Activated naive CD4-positive, alpha-beta T cell treated with anti-CD3 and anti-CD28 coated beads for 36 hours (primary cell): Measurements from ENCODE around the gene MYL3. TPM values are rescaled to one million over a fixed set of nuclear protein-coding genes. Genes with fewer than 3 reads are reported as not detected.
"Not testable (repeated sequence)": the region's sequence is repeated elsewhere in the genome, so short reads cannot be mapped to it uniquely, and the experiment has no call there.

Source experiments
- CTCF ChIA-PET: fragments of 350-600 bp; sonication (Branson Sonifier 250); formaldehyde crosslinking; loops from one replicate; lab custom pipeline; 2021; ENCODE audit warnings: antibody characterized with exemption; lab: Charles Lee
- DNase-seq: peaks from one replicate; pipeline ENCODE4 v3.0.0-alpha.2; 2020
- H3K27ac Mint-ChIP-seq: one replicate; pipeline ENCODE4 v1.8.0; 2021; ENCODE audit warnings: mild to moderate bottlenecking, mixed read lengths
- H3K27me3 Mint-ChIP-seq: one replicate; pipeline ENCODE4 v1.8.0; 2021; ENCODE audit warnings: low read depth, mixed read lengths
- H3K36me3 Mint-ChIP-seq: one replicate; pipeline ENCODE4 v1.8.0; 2021; ENCODE audit warnings: low read depth, mixed read lengths
- H3K4me1 Mint-ChIP-seq: one replicate; pipeline ENCODE4 v1.8.0; 2021; ENCODE audit warnings: low read depth, mixed read lengths
- H3K4me3 Mint-ChIP-seq: one replicate; pipeline ENCODE4 v1.8.0; 2021; ENCODE audit warnings: mild to moderate bottlenecking, moderate library complexity, mixed read lengths
- H3K9me3 Mint-ChIP-seq: one replicate; pipeline ENCODE4 v1.8.0; 2021; ENCODE audit warnings: mixed read lengths
- intact Hi-C: fragments of 100-400 bp; cut with micrococcal nuclease; formaldehyde crosslinking; loops from one replicate; pipeline ENCODE4 v1.15.1; 2023
- total RNA-seq, 2 experiments: library from RNA; stranded (reverse); gene quantifications; one replicate each; pipeline ENCODE4 v1.2.3, GENCODE V29; 2021

Gene MYL3
- total RNA-seq = not detected

DNA sequence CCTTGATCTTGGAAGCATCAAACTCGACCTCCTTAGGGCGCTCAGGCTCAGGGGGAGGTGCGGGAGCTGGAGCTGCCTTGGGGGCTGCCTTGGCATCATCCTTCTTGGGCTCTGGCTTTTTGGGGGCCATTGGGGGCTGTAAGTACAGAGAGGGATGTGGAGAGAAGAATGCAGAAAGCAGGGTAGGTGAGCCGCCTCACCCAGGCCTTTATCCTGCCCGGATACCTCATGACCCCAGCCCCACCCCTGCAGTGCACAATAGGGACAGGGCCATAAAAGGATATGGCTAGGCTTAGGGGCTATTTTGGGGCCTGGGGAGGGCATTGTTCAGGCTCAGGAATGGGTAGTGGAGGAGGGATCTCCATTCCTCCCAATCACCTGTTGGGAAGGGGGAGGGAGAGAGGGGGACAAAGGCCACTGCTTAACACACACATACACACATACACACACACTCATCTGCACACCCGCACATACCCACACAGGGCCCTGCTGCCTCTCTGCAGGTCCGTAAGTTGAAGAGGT lies at the start of gene MYL3:
TSS of gene MYL3 (minus strand) at position 184 of the 522 bp plus-strand sequence. CDS start at position 130, 54 bp downstream.
- no peaks in the 10 kb centered on the region for H3K27me3 Mint-ChIP-seq
- no peak for DNase-seq
- H3K4me3 Mint-ChIP-seq = no peak within 1 kb of the TSS
- H3K4me1 Mint-ChIP-seq = no peaks in the 10 kb centered on the region
- intact Hi-C loops = no loop called here
- H3K36me3 Mint-ChIP-seq = no peaks in the 10 kb centered on the region
- CTCF ChIA-PET = interaction anchor here (1.4 to 1.5 kb wide), 2 partner anchors 32 to 46 kb away, joined by 5 to 6 read pairs; no protein-coding TSS in a partner anchor
- no peak within 1 kb of the TSS for H3K27ac Mint-ChIP-seq
- no peaks in the 10 kb centered on the region for H3K9me3 Mint-ChIP-seq

DNA sequence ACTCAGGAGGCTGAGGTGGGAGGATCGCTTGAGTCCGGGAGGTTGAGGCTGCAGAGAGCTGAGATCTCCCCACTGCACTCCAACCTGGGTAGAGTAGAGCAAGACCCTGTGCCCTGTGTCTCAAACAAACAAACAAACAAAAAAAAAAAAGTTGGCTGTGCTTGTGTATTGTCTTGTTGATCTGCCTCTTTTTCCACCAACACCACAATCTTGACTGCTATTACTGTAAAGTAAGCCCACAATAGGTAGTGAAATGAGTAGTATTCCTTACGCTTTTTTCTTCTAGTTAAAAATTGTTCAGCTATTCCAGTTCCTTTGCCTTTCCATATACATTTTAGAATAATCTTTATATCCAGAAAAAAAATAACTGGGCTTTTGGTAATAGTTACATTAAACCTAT lies 49.7 kb upstream of the MYL3 start:
- DNase-seq = no peak
- intact Hi-C loops = no loop called here
- Mint-ChIP-seq H3K36me3 (peaks cover 3% of the 10 kb centered on the region), H3K9me3 (no peaks in the 10 kb centered on the region), H3K27ac (no peak overlapping the region), H3K4me3 (no peak overlapping the region), H3K4me1 (peaks cover 17% of the 10 kb centered on the region), H3K27me3 (no peaks in the 10 kb centered on the region)
- CTCF ChIA-PET = interaction anchor here (0.7 to 2.8 kb wide), 8 partner anchors 8 to 207 kb away, joined by 3 to 12 read pairs (median 5); no protein-coding TSS in a partner anchor

DNA sequence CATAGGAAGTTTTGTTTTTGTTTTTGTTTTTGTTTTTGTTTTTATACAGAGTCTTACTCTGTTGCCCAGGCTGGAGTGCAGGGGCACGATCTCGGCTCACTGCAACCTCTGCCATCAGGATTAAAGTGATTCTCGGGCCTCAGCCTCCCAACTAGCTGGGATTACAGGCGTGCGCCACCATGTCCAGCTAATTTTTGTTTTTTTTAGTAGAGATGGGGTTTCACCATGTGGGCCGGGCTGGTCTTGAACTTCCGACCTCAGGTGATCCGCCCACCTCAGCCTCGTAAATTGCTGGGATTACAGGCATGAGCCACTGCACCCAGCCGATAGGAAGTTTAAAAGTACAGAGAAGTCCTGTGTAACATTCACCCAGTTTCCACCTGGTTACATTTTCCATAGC lies 47.7 kb upstream of the MYL3 start:
- DNase-seq = not testable (repeated sequence)

DNA sequence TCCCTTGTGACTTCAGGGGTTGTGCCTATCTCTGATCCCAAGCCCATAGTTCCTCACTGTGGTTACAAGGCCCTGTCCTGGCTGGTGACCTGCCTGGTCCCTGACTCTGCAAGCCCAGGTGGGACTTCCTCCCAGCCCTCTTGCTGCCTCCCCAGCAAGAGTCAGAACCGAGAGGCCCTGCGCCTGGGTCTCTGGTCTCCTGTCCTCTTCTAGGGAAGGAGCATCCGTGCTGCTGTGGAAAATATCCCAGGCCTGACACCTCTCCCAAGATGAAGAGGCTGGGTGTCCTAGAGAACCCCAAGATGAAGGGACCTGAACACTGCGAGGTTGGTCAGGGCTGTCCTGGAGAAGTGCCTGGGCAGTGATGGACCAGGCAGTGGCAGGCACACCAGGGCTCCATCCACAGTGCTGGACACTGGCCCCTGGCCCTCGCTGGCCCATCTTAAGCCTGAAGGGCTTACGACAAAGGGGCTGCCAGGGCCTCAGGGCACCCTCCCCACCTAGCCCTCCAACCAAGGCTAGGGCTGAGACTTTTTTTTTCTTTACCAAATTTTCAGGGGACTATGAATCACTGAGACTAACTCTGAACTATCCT lies 47.0 kb upstream of the MYL3 start:
- intact Hi-C loops = no loop called here
- no peaks in the 10 kb centered on the region for H3K27me3 Mint-ChIP-seq

More for the DNA sequence above, 47.7 kb upstream of the MYL3 start:
- H3K27me3 Mint-ChIP-seq, intact Hi-C loops, H3K27ac Mint-ChIP-seq, H3K4me3 Mint-ChIP-seq, H3K36me3 Mint-ChIP-seq, H3K9me3 Mint-ChIP-seq: not testable (repeated sequence)
- H3K4me1 Mint-ChIP-seq = peaks cover 17% of the 10 kb centered on the region
- CTCF ChIA-PET = interaction anchor here (1.2 kb wide), 1 partner anchor 12 kb away, joined by 6 read pairs; no protein-coding TSS in a partner anchor

DNA sequence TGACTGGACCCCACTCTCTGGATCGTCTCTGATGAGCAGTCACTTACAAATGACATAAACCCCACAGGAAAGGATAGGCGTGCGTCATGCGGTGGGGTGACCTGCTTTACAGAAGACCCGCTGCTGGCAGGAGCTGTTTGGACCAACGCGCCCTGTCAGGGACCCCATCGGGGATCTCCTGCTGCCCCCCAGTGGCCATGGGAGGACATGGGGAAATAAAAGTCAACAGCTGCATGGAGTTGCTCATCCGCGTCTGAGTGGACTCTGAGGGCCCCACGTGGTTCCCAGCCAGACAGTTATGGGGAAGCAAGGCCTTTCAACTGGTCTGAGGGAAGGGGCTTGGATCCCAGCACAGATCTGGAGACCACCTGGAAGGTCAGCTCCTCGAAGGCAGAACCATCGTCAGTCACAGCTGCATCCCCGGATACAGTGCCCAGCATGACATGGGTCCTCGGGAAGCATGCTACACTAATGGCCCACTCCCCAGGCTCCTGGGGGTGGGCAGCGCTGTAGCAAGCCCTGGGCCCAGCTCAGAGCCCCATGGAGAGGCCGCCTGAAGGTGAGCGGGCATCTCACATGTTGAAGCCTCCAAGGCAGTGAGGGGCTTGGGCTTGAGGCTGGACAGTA lies 46.4 kb upstream of the MYL3 start:
- no peak overlapping the region for H3K4me3 Mint-ChIP-seq
- intact Hi-C loops = loop anchor here (1.0 to 5.0 kb wide), 3 partner anchors 43 to 422 kb away; no protein-coding TSS in a partner anchor
- H3K9me3 Mint-ChIP-seq = no peaks in the 10 kb centered on the region
- H3K27ac Mint-ChIP-seq = no peak overlapping the region
- CTCF ChIA-PET = interaction anchor here (0.6 to 1.7 kb wide), 26 partner anchors 8 to 214 kb away, joined by 3 to 9 read pairs (median 4); partner anchors contain the start of genes MYL3 and PTH1R
- H3K36me3 Mint-ChIP-seq = no peaks in the 10 kb centered on the region
- peak; percentile 91 for DNase-seq
- no peaks in the 10 kb centered on the region for H3K27me3 Mint-ChIP-seq
- H3K4me1 Mint-ChIP-seq = peaks cover 10% of the 10 kb centered on the region

More for the DNA sequence above, 47.0 kb upstream of the MYL3 start:
- Mint-ChIP-seq H3K27ac (no peak overlapping the region), H3K4me1 (peaks cover 12% of the 10 kb centered on the region), H3K36me3 (no peaks in the 10 kb centered on the region), H3K9me3 (no peaks in the 10 kb centered on the region), H3K4me3 (no peak overlapping the region)
- CTCF ChIA-PET = interaction anchor here (0.6 to 1.7 kb wide), 23 partner anchors 8 to 214 kb away, joined by 3 to 9 read pairs (median 4); partner anchors contain the start of gene MYL3
- DNase-seq = no peak

DNA sequence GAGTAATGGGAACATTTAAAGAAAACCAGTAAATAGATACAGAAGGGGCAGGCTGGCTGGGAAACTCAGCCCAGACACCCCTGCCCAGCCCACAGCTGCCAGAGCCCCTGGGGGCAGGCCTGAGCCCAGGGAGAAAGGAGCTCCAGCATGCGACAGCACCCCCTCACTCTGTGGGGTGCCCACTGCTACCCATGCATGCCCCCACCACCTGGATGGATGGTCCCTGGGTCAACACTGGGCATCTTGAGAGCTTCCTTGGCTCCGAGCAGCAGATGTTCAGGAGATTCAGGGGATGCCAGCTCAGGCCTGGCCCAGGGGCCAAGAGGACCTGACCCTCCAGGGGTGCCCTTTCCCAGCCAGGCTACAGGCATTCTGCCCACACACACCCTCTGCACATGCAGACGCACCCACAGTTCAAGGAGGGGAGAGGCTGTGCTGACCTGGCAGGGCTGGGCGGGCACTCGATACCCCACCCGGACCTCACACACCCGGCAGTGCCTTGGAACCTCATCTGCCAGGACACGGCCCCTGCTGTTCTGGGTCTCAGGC lies 45.8 kb upstream of the MYL3 start:
- peaks cover 8% of the 10 kb centered on the region for H3K4me1 Mint-ChIP-seq
- intact Hi-C loops = loop anchor here (1.0 to 5.0 kb wide), 3 partner anchors 43 to 422 kb away; no protein-coding TSS in a partner anchor
- CTCF ChIA-PET = interaction anchor here (0.6 to 1.7 kb wide), 21 partner anchors 8 to 210 kb away, joined by 3 to 9 read pairs (median 4); partner anchors contain the start of genes MYL3 and PTH1R
- H3K27me3 Mint-ChIP-seq = no peaks in the 10 kb centered on the region
- no peak overlapping the region for H3K27ac Mint-ChIP-seq
- no peak for DNase-seq
- no peaks in the 10 kb centered on the region for H3K36me3 Mint-ChIP-seq
- no peaks in the 10 kb centered on the region for H3K9me3 Mint-ChIP-seq
- H3K4me3 Mint-ChIP-seq = no peak overlapping the region

DNA sequence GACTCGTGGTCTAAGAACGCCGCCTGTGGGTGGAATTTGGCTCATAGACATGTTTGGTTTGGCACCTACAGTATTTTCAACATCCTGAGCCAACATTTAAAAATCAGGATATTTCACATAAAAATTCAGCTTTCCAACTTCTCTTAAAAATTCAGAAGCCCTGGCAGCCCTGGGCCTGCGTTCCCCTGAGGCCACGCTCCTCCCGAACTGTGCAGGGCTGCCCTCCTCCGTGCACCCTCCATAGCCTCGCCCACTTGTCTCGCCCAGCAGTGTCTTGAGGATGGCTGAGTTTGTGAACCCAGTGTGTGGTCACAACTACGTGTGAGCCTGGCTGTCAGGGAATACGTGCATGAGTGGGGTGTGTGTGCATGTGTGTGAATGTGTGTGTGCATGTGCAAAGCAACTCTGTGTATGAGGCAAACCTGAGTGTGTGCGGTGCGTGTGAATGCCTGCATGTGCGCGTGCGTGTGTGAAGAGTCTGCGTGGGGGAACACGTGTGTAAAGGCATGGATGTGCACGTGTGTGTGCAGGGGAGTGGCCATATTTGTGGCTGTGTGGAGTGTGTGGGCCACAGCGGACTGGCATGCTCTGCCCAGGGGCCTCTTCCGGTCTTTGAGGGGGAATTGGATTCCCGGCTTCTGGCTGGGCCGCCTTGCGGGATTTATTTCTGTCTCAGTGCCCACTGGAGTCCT lies 45.2 kb upstream of the MYL3 start:
- H3K9me3 Mint-ChIP-seq = no peaks in the 10 kb centered on the region
- no peak overlapping the region for H3K27ac Mint-ChIP-seq
- peaks cover 4% of the 10 kb centered on the region for H3K4me1 Mint-ChIP-seq
- no peak for DNase-seq
- no peaks in the 10 kb centered on the region for H3K27me3 Mint-ChIP-seq
- CTCF ChIA-PET = interaction anchor here (0.8 to 1.7 kb wide), 7 partner anchors 7 to 207 kb away, joined by 3 to 9 read pairs (median 4); no protein-coding TSS in a partner anchor
- H3K4me3 Mint-ChIP-seq = no peak overlapping the region
- intact Hi-C loops = loop anchor here (5.0 kb wide), 1 partner anchor 421 kb away; no protein-coding TSS in a partner anchor
- no peaks in the 10 kb centered on the region for H3K36me3 Mint-ChIP-seq

DNA sequence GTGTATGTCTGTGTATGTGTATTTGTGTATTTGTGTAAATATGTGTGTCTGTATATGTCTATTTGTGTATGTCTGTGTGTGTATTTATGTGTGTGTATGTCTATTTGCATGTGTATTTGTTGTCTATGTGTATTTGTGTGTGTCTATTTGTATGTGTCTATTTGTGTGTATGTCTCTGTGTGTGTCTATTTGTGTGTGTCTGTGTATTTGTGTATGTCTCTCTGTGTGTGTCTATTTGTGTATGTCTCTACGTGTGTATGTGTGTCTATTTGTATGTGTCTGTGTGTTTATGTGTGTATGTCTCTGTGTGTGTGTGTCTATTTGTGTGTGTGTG lies 44.7 kb upstream of the MYL3 start:
- no peak for DNase-seq
- intact Hi-C loops = loop anchor here (5.0 kb wide), 1 partner anchor 421 kb away; no protein-coding TSS in a partner anchor
- CTCF ChIA-PET = no interaction called here
- Mint-ChIP-seq H3K4me1 (peaks cover 3% of the 10 kb centered on the region), H3K27ac (no peak overlapping the region), H3K4me3 (no peak overlapping the region), H3K36me3 (no peaks in the 10 kb centered on the region), H3K27me3 (no peaks in the 10 kb centered on the region), H3K9me3 (no peaks in the 10 kb centered on the region)

DNA sequence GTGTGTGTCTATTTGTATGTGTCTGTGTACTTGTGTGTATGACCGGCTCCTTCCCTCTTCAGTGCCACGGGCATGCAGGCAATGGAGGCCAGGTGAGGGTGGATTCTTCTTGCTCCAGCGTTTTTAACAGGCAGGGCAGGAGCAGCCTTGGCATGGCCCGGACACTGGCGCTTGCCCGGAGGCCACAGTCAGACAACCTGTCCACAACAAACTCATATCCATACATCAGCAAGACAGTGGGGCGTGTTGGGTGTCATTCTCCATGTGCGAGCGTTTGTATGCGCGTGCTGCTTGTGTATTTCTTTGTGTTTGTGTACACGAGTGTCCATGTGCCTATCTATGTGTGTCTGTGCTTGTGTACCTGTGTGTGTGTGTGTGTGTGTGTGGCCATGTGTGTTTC lies 44.0 kb upstream of the MYL3 start:
- no peaks in the 10 kb centered on the region for H3K9me3 Mint-ChIP-seq
- no peak overlapping the region for H3K27ac Mint-ChIP-seq
- intact Hi-C loops = loop anchor here (5.0 kb wide), 1 partner anchor 420 kb away; no protein-coding TSS in a partner anchor
- H3K36me3 Mint-ChIP-seq = no peaks in the 10 kb centered on the region
- CTCF ChIA-PET = no interaction called here
- DNase-seq = no peak
- H3K27me3 Mint-ChIP-seq = no peaks in the 10 kb centered on the region
- H3K4me1 Mint-ChIP-seq = peaks cover 3% of the 10 kb centered on the region
- H3K4me3 Mint-ChIP-seq = no peak overlapping the region

DNA sequence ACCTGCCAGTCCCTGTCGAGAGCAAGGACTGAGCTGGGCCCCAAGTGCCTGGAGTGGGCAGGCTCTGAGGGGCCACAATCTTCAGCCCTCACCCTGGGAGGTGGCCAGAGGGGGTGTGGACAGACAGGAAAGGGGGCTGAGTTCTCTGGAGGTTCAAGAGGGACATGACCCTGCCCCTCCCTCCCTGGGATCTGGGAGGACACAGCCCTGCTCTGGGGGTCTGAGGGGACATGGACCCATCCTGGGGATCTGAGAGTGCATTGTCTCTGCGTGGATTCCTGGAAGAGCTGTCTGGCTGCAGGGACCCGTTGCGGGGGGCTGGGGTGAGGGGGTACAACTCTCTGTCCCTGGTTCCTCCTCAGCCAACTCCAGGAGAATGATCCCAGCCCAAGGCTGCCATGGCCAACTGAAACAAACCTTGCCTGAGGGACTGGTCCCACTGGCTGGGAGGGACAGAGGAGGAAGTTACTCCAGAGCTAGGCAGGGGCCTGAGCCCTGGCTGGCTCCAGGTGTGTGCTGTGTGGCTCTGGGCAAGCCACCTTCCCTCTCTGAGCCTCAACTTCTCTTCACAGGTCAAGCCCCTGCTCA lies 43.3 kb upstream of the MYL3 start:
- Mint-ChIP-seq H3K4me1 (peaks cover 3% of the 10 kb centered on the region), H3K36me3 (no peaks in the 10 kb centered on the region), H3K27ac (no peak overlapping the region), H3K9me3 (no peaks in the 10 kb centered on the region), H3K27me3 (no peaks in the 10 kb centered on the region), H3K4me3 (no peak overlapping the region)
- CTCF ChIA-PET = interaction anchor here (1.3 kb wide), 1 partner anchor 40 kb away, joined by 4 read pairs; no protein-coding TSS in a partner anchor
- intact Hi-C loops = loop anchor here (5.0 kb wide), 1 partner anchor 419 kb away; no protein-coding TSS in a partner anchor
- DNase-seq = no peak

DNA sequence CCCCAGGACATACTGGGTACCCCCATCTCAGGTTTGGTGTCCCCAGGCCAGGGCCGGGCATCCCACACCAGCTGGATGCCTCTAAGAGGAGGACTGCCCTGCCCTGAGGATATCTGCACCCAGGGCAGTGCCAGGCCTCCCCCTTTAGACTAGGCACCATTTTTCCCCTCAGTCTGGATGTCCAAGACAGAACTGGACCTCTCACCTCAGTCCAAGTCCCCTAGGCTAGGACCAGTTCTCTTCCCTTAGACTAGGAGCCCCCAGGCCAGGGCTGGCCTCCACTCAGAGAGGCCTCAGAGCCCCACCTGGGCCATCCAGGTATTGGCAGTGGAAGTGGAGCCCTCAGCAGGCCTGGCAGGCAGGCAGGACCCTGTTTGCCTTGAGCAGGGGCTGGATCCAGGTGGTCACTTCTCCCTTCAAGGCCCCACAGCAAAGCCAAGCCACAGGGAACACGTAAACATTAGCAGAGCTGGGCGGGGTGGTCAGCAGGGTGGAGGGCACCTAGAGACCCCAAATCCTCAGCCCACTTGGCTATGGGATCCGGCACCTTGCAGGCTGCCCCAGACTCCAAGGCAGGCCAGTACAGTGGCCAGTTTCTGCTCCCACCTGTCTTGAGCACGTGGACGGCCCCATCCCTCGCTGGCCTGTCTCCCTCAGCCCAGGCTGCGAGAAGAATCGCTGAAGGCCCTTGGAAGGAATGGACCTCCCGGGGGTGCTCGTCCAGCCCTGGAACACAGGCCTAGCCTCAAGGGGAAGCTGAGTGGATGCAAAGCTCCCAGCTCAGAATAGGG lies 42.6 kb upstream of the MYL3 start:
- no peaks in the 10 kb centered on the region for H3K9me3 Mint-ChIP-seq
- CTCF ChIA-PET = interaction anchor here (1.3 kb wide), 1 partner anchor 39 kb away, joined by 4 read pairs; no protein-coding TSS in a partner anchor
- no peaks in the 10 kb centered on the region for H3K27me3 Mint-ChIP-seq
- peaks cover 3% of the 10 kb centered on the region for H3K4me1 Mint-ChIP-seq
- no peak overlapping the region for H3K4me3 Mint-ChIP-seq
- intact Hi-C loops = loop anchor here (5.0 kb wide), 1 partner anchor 419 kb away; no protein-coding TSS in a partner anchor
- H3K27ac Mint-ChIP-seq = no peak overlapping the region
- DNase-seq = no peak
- no peaks in the 10 kb centered on the region for H3K36me3 Mint-ChIP-seq
